ENCODE data around the gene HES3.

Gene HES3

DNA sequence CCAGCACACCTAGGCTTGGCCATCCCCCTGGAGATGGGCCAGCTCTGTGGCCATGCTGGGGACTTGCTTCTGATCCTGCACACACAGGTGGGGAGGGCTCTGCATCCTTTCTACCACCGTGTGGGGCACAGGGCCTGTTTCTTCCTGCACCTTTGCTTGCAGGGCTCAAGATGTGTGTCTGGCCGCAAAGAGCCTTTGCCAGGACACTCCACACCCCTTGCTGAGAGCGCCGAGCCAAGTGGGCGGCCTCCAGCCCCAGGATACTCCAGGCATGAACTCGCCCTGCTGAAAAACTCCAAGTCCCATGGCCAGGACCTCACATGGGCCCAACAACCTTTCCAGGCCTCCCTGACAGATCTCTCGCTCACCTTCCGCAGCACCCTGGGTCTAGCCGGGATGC lies 28.5 kb downstream of the HES3 start:
- H2AFZ ChIP-seq (ENCODE audit: insufficient read depth, low read length, poor library complexity) = no peak overlapping the region
- no peak overlapping the region for H2AK5ac ChIP-seq (ENCODE audit: low read length)
- H3K4ac ChIP-seq (ENCODE audit: low read depth, low read length) = no peak overlapping the region
- H2BK12ac ChIP-seq (ENCODE audit: low read length) = no peak overlapping the region
- H3K36me3 ChIP-seq (ENCODE audit: control insufficient read depth in 1 of 2, insufficient read depth in 2 of 2, low read length in 2 of 2) = peaks cover 0 to 2% of the 10 kb centered on the region in 2 experiments
- H3K79me2 ChIP-seq (ENCODE audit: control insufficient read depth, insufficient read depth, low read length, poor library complexity) = no peaks in the 10 kb centered on the region
- WGBS (ENCODE audit: extremely low coverage, insufficient coverage, insufficient read length) = no CpG with 5 or more reads among the region's 9 CpGs
- no peak overlapping the region for H4K91ac ChIP-seq (ENCODE audit: low read depth, low read length)
- no peak overlapping the region for H4K12ac ChIP-seq (ENCODE audit: low read depth, low read length)
- H2BK5ac ChIP-seq (ENCODE audit: low read depth, low read length, poor library complexity) = no peak overlapping the region
- no peak for DNase-seq
- H3K4me3 ChIP-seq (ENCODE audit: low read depth, low read length) = no peak overlapping the region
- peaks cover 2% of the 10 kb centered on the region for H3K9me3 ChIP-seq (ENCODE audit: insufficient read depth, low read depth, low read length)
- no peak overlapping the region for H3K4me2 ChIP-seq (ENCODE audit: low read length)
- no peak overlapping the region for H3K14ac ChIP-seq (ENCODE audit: low read length)
- H3K9ac ChIP-seq (ENCODE audit: low read length) = no peak overlapping the region
- H3K27ac ChIP-seq (ENCODE audit: low read depth, low read length) = no peak overlapping the region
- H3K23ac ChIP-seq (ENCODE audit: low read length) = no peak overlapping the region
- H3K79me1 ChIP-seq (ENCODE audit: low read length) = no peaks in the 10 kb centered on the region
- no peak overlapping the region for H2BK120ac ChIP-seq (ENCODE audit: insufficient read depth, low read length, poor library complexity)
- H3K4me1 ChIP-seq (ENCODE audit: control insufficient read depth in 1 of 2, insufficient read depth in 2 of 2, low read length in 2 of 2) = peaks cover 0 to 2% of the 10 kb centered on the region in 2 experiments
- no peak overlapping the region for H4K8ac ChIP-seq (ENCODE audit: low read depth, low read length)
- no peak overlapping the region for H3K18ac ChIP-seq (ENCODE audit: low read length)
- H3K27me3 ChIP-seq (ENCODE audit: insufficient read depth, low read length) = no peaks in the 10 kb centered on the region

GRCh38 chr1:6272868-6273267 lies 28.9 kb downstream of the HES3 start:
- H4K12ac ChIP-seq (ENCODE audit: low read depth, low read length) = no peak overlapping the region
- H3K14ac ChIP-seq (ENCODE audit: low read length) = no peak overlapping the region
- H3K23ac ChIP-seq (ENCODE audit: low read length) = no peak overlapping the region
- H3K4me3 ChIP-seq (ENCODE audit: low read depth, low read length) = no peak overlapping the region
- no peak overlapping the region for H2BK5ac ChIP-seq (ENCODE audit: low read depth, low read length, poor library complexity)
- no peaks in the 10 kb centered on the region for H3K79me1 ChIP-seq (ENCODE audit: low read length)
- no peak overlapping the region for H2BK120ac ChIP-seq (ENCODE audit: insufficient read depth, low read length, poor library complexity)
- H3K36me3 ChIP-seq (ENCODE audit: control insufficient read depth in 1 of 2, insufficient read depth in 2 of 2, low read length in 2 of 2) = peaks cover 0 to 2% of the 10 kb centered on the region in 2 experiments
- H3K79me2 ChIP-seq (ENCODE audit: control insufficient read depth, insufficient read depth, low read length, poor library complexity) = no peaks in the 10 kb centered on the region
- H4K91ac ChIP-seq (ENCODE audit: low read depth, low read length) = no peak overlapping the region
- no peak overlapping the region for H3K4ac ChIP-seq (ENCODE audit: low read depth, low read length)
- H2BK12ac ChIP-seq (ENCODE audit: low read length) = no peak overlapping the region
- no CpG with 5 or more reads among the region's 6 CpGs for WGBS (ENCODE audit: extremely low coverage, insufficient coverage, insufficient read length)
- DNase-seq = no peak
- H3K27me3 ChIP-seq (ENCODE audit: insufficient read depth, low read length) = no peaks in the 10 kb centered on the region
- no peak overlapping the region for H3K27ac ChIP-seq (ENCODE audit: low read depth, low read length)
- no peak overlapping the region for H2AK5ac ChIP-seq (ENCODE audit: low read length)
- H4K8ac ChIP-seq (ENCODE audit: low read depth, low read length) = no peak overlapping the region
- H2AFZ ChIP-seq (ENCODE audit: insufficient read depth, low read length, poor library complexity) = no peak overlapping the region
- peaks cover 0 to 2% of the 10 kb centered on the region in 2 experiments for H3K4me1 ChIP-seq (ENCODE audit: control insufficient read depth in 1 of 2, insufficient read depth in 2 of 2, low read length in 2 of 2)
- peaks cover 2% of the 10 kb centered on the region for H3K9me3 ChIP-seq (ENCODE audit: insufficient read depth, low read depth, low read length)
- no peak overlapping the region for H3K4me2 ChIP-seq (ENCODE audit: low read length)
- H3K9ac ChIP-seq (ENCODE audit: low read length) = no peak overlapping the region
- H3K18ac ChIP-seq (ENCODE audit: low read length) = no peak overlapping the region

DNA sequence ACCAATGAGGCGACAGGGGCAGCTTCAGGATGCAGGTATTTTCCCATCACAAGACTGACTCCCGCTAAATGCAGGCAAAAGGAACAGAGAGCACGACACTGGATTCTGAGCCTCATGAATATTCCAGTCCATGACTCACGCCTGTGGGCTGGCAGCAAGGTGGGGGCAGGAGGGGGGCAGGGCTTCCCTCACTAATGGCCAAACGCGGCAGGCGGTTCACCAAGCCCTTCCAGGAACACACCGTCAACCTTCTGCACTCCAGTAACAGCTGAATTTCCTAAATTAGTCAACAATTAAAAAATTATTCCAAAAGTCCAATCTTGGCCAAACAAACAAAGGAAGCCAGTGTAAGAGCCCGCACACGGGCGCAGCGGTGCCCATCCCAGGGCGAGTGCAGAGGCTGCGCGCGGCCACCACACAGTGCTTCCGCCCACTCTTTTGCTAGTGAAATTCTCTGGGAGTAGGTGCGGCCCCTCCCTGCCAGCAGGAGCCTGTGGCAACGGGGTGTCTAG lies 29.5 kb downstream of the HES3 start:
- Histone ChIP-seq H3K4me3 (ENCODE audit: low read depth, low read length) (no peak overlapping the region), H2BK5ac (ENCODE audit: low read depth, low read length, poor library complexity) (no peak overlapping the region), H3K36me3 (ENCODE audit: control insufficient read depth in 1 of 2, insufficient read depth in 2 of 2, low read length in 2 of 2) (peaks cover 0 to 2% of the 10 kb centered on the region in 2 experiments), H3K4me1 (ENCODE audit: control insufficient read depth in 1 of 2, insufficient read depth in 2 of 2, low read length in 2 of 2) (peaks cover 0 to 2% of the 10 kb centered on the region in 2 experiments), H2BK12ac (ENCODE audit: low read length) (no peak overlapping the region), H4K8ac (ENCODE audit: low read depth, low read length) (no peak overlapping the region), H4K12ac (ENCODE audit: low read depth, low read length) (no peak overlapping the region), H3K79me2 (ENCODE audit: control insufficient read depth, insufficient read depth, low read length, poor library complexity) (no peaks in the 10 kb centered on the region), H2AFZ (ENCODE audit: insufficient read depth, low read length, poor library complexity) (no peak overlapping the region), H3K23ac (ENCODE audit: low read length) (no peak overlapping the region), H3K9ac (ENCODE audit: low read length) (no peak overlapping the region), H3K27me3 (ENCODE audit: insufficient read depth, low read length) (no peaks in the 10 kb centered on the region), H3K27ac (ENCODE audit: low read depth, low read length) (no peak overlapping the region), H3K14ac (ENCODE audit: low read length) (no peak overlapping the region), H2BK120ac (ENCODE audit: insufficient read depth, low read length, poor library complexity) (no peak overlapping the region), H3K79me1 (ENCODE audit: low read length) (no peaks in the 10 kb centered on the region), H4K91ac (ENCODE audit: low read depth, low read length) (no peak overlapping the region), H3K9me3 (ENCODE audit: insufficient read depth, low read depth, low read length) (peaks cover 2% of the 10 kb centered on the region), H2AK5ac (ENCODE audit: low read length) (no peak overlapping the region), H3K4ac (ENCODE audit: low read depth, low read length) (no peak overlapping the region), H3K18ac (ENCODE audit: low read length) (no peak overlapping the region), H3K4me2 (ENCODE audit: low read length) (no peak overlapping the region)
- DNase-seq = no peak
- no CpG with 5 or more reads among the region's 19 CpGs for WGBS (ENCODE audit: extremely low coverage, insufficient coverage, insufficient read length)

- H4K8ac ChIP-seq (ENCODE audit: low read depth, low read length) = no peak overlapping the region
- no peak overlapping the region for H3K18ac ChIP-seq (ENCODE audit: low read length)
- H3K27me3 ChIP-seq (ENCODE audit: insufficient read depth, low read length) = no peaks in the 10 kb centered on the region
- H3K23ac ChIP-seq (ENCODE audit: low read length) = no peak overlapping the region
- WGBS (ENCODE audit: extremely low coverage, insufficient coverage, insufficient read length) = no CpG with 5 or more reads among the region's 11 CpGs
- H3K4me2 ChIP-seq (ENCODE audit: low read length) = no peak overlapping the region
- H3K79me1 ChIP-seq (ENCODE audit: low read length) = no peaks in the 10 kb centered on the region
- no peak overlapping the region for H3K4ac ChIP-seq (ENCODE audit: low read depth, low read length)
- peaks cover 2% of the 10 kb centered on the region for H3K9me3 ChIP-seq (ENCODE audit: insufficient read depth, low read depth, low read length)
- H2AK5ac ChIP-seq (ENCODE audit: low read length) = no peak overlapping the region
- peaks cover 0 to 2% of the 10 kb centered on the region in 2 experiments for H3K4me1 ChIP-seq (ENCODE audit: control insufficient read depth in 1 of 2, insufficient read depth in 2 of 2, low read length in 2 of 2)
- no peak for DNase-seq
- H3K36me3 ChIP-seq (ENCODE audit: control insufficient read depth in 1 of 2, insufficient read depth in 2 of 2, low read length in 2 of 2) = peaks cover 0 to 2% of the 10 kb centered on the region in 2 experiments
- H3K79me2 ChIP-seq (ENCODE audit: control insufficient read depth, insufficient read depth, low read length, poor library complexity) = no peaks in the 10 kb centered on the region
- H2BK12ac ChIP-seq (ENCODE audit: low read length) = no peak overlapping the region
- no peak overlapping the region for H4K12ac ChIP-seq (ENCODE audit: low read depth, low read length)
- no peak overlapping the region for H2BK120ac ChIP-seq (ENCODE audit: insufficient read depth, low read length, poor library complexity)
- no peak overlapping the region for H3K4me3 ChIP-seq (ENCODE audit: low read depth, low read length)
- no peak overlapping the region for H2AFZ ChIP-seq (ENCODE audit: insufficient read depth, low read length, poor library complexity)
- no peak overlapping the region for H3K14ac ChIP-seq (ENCODE audit: low read length)
- no peak overlapping the region for H2BK5ac ChIP-seq (ENCODE audit: low read depth, low read length, poor library complexity)
- no peak overlapping the region for H3K27ac ChIP-seq (ENCODE audit: low read depth, low read length)
- no peak overlapping the region for H3K9ac ChIP-seq (ENCODE audit: low read length)
- no peak overlapping the region for H4K91ac ChIP-seq (ENCODE audit: low read depth, low read length)
Observed at GRCh38 chr1:6274102-6274501, 30.1 kb downstream of the HES3 start.

Data from trophoblast cell (in vitro differentiated cells and primary cell).